Stimulated activated CD4-positive, alpha-beta T cell treated with anti-CD3 and anti-CD28 coated beads, TNF-alpha, amount 100 ng/mL, for 24 hours (primary cell): ENCODE measurements around the gene WT1.
"Not testable (repeated sequence)": the region's sequence is repeated elsewhere in the genome, so short reads cannot be mapped to it uniquely, and the experiment has no call there.

Experiments used
- DNase-seq, 3 experiments: peaks; one replicate each; pipeline ENCODE4 v3.0.0-alpha.2; 2020; ENCODE audit warnings: low read depth in 3 of 3

Gene WT1

GRCh38 chr11:32435511-32435941 is at the start of gene WT1:
Gene WT1, minus strand, starts transcription at chr11:32435539.
- no peak for DNase-seq

- DNase-seq: no peak
Measured at GRCh38 chr11:32479291-32479690, 44.0 kb upstream of the WT1 start.

GRCh38 chr11:32478277-32478731 is 43.0 kb upstream of the WT1 start:
- DNase-seq: no peak

GRCh38 chr11:32473282-32473909 is 38.1 kb upstream of the WT1 start:
- no peak for DNase-seq

GRCh38 chr11:32472226-32472625 is 36.9 kb upstream of the WT1 start:
- no peak for DNase-seq

- DNase-seq: not testable (repeated sequence)
Measured at GRCh38 chr11:32471544-32471943, 36.2 kb upstream of the WT1 start.

GRCh38 chr11:32469791-32470190 is 34.5 kb upstream of the WT1 start:
- no peak for DNase-seq

GRCh38 chr11:32466279-32466915 is 31.1 kb upstream of the WT1 start:
- DNase-seq: no peak

GRCh38 chr11:32464078-32464477 is 28.7 kb upstream of the WT1 start:
- no peak for DNase-seq

- no peak for DNase-seq
Measured at GRCh38 chr11:32462011-32462690, 26.8 kb upstream of the WT1 start.

- no peak for DNase-seq
Measured at GRCh38 chr11:32456864-32457263, 21.5 kb upstream of the WT1 start.

GRCh38 chr11:32454993-32455392 is 19.7 kb upstream of the WT1 start:
- no peak for DNase-seq

- no peak for DNase-seq
Measured at GRCh38 chr11:32451808-32452207, 16.5 kb upstream of the WT1 start.

- DNase-seq: no peak
Measured at GRCh38 chr11:32450372-32450771, 15.0 kb upstream of the WT1 start.

GRCh38 chr11:32448232-32448631 is 12.9 kb upstream of the WT1 start:
- DNase-seq: no peak

- DNase-seq: no peak
Measured at GRCh38 chr11:32447252-32447651, 11.9 kb upstream of the WT1 start.

- no peak for DNase-seq
Measured at GRCh38 chr11:32446227-32446626, 10.9 kb upstream of the WT1 start.

- DNase-seq: no peak
Measured at GRCh38 chr11:32444186-32444585, 8.8 kb upstream of the WT1 start.

- DNase-seq: no peak
Measured at GRCh38 chr11:32440916-32441315, 5.6 kb upstream of the WT1 start.

GRCh38 chr11:32440312-32440908 is 5.1 kb upstream of the WT1 start:
- no peak for DNase-seq

- DNase-seq: no peak
Measured at GRCh38 chr11:32439501-32440210, 4.3 kb upstream of the WT1 start.

- no peak for DNase-seq
Measured at GRCh38 chr11:32438866-32439489, 3.6 kb upstream of the WT1 start.
